GM18505 (cell line): ENCODE results near the gene SLC6A16.
"Not testable (repeated sequence)": the region's sequence is repeated elsewhere in the genome, so short reads cannot be mapped to it uniquely, and the experiment has no call there.

ENCODE experiments used
- ATAC-seq: cut with Tn5 transposase; IDR thresholded peaks from one replicate; pipeline ENCODE4 v1.9.1; 2021; ENCODE audit not compliant: unreplicated experiment
- POLR2A ChIP-seq: IDR thresholded peaks from 4 replicates; pipeline ENCODE4 v1.6.1; 2011; ENCODE audit warnings: borderline replicate concordance; ENCODE audit not compliant: insufficient read depth, insufficient read length; ENCODE audit errors: extremely low read depth

SLC6A16 gene

GRCh38 chr19:49290517-49290916 lies 34.5 kb downstream of the SLC6A16 start:
- no peak for ATAC-seq
- no peak for TF ChIP-seq POLR2A

- ATAC-seq: not testable (repeated sequence)
Observed at GRCh38 chr19:49289286-49289685, 35.7 kb downstream of the SLC6A16 start.

GRCh38 chr19:49288205-49288604 lies 36.8 kb downstream of the SLC6A16 start:
- not testable (repeated sequence) for ATAC-seq

- ATAC-seq: no peak
- TF ChIP-seq POLR2A: no peak
Observed at GRCh38 chr19:49287141-49287770, 37.7 kb downstream of the SLC6A16 start.

GRCh38 chr19:49282184-49282583 lies 42.8 kb downstream of the SLC6A16 start:
- TF ChIP-seq POLR2A: no peak
- ATAC-seq: no peak

- no peak for TF ChIP-seq POLR2A
Observed at GRCh38 chr19:49272204-49272603, 52.8 kb downstream of the SLC6A16 start.

GRCh38 chr19:49271080-49271753 lies 53.8 kb downstream of the SLC6A16 start:
- no peak for TF ChIP-seq POLR2A
- no peak for ATAC-seq

More at GRCh38 chr19:49272204-49272603, 52.8 kb downstream of the SLC6A16 start:
- no peak for ATAC-seq

- ATAC-seq: not testable (repeated sequence)
Observed at GRCh38 chr19:49266409-49266808, 58.6 kb downstream of the SLC6A16 start.

- ATAC-seq: no peak
- TF ChIP-seq POLR2A: no peak
Observed at GRCh38 chr19:49264258-49264657, 60.7 kb downstream of the SLC6A16 start.

GRCh38 chr19:49261602-49262001 lies 63.4 kb downstream of the SLC6A16 start:
- TF ChIP-seq POLR2A: no peak
- ATAC-seq: no peak

GRCh38 chr19:49256691-49257090 lies 68.3 kb downstream of the SLC6A16 start:
- ATAC-seq: no peak
- no peak for TF ChIP-seq POLR2A

- no peak for TF ChIP-seq POLR2A
- ATAC-seq: no peak
Observed at GRCh38 chr19:49255674-49256073, 69.3 kb downstream of the SLC6A16 start.

- ATAC-seq: no peak
- no peak for TF ChIP-seq POLR2A
Observed at GRCh38 chr19:49249933-49250332, 75.1 kb downstream of the SLC6A16 start.

GRCh38 chr19:49247676-49248075 lies 77.3 kb downstream of the SLC6A16 start:
- TF ChIP-seq POLR2A: no peak
- no peak for ATAC-seq

- ATAC-seq: no peak
Observed at GRCh38 chr19:49244256-49244655, 80.7 kb downstream of the SLC6A16 start.

GRCh38 chr19:49243726-49244125 lies 81.3 kb downstream of the SLC6A16 start:
- TF ChIP-seq POLR2A: no peak
- no peak for ATAC-seq

More at GRCh38 chr19:49244256-49244655, 80.7 kb downstream of the SLC6A16 start:
- no peak for TF ChIP-seq POLR2A
